Esophagus muscularis mucosa (tissue), 4 donors: ENCODE data around the gene TRIM8. TPM values are rescaled to one million over a fixed set of nuclear protein-coding genes. Genes with fewer than 3 reads are reported as not detected.

Experiments
- DNase-seq: peaks from one replicate; pipeline ENCODE4 v3.0.0-alpha.2; 2017; ENCODE audit errors: extremely low spot score
- H3K27ac ChIP-seq, 4 donors: fragments of 200-600 bp; sonication (generic); replicated peaks in 1 of 4; 1 replicate in 3 of 4; 2 replicates in 1 of 4; pipeline ENCODE4 v1.5.1; 2016 to 2019; ENCODE audit warnings: mild to moderate bottlenecking in 1 of 4
- H3K27me3 ChIP-seq, 4 donors: fragments of 200-600 bp; sonication (generic); one replicate each; pipeline versions ENCODE4 v1.5.1 to v1.6.0; 2016 to 2019
- H3K36me3 ChIP-seq, 4 donors: fragments of 200-600 bp; sonication (generic); one replicate each; pipeline ENCODE4 v1.5.1; 2016 to 2019
- H3K4me1 ChIP-seq, 4 donors: fragments of 200-600 bp; sonication (generic); one replicate each; pipeline ENCODE4 v1.5.1; 2016 to 2019
- H3K4me3 ChIP-seq, 4 donors: fragments of 200-600 bp; sonication (generic); 1 replicate in 2 of 4; 2 replicates in 2 of 4; pipeline ENCODE4 v1.5.1; 2016 to 2019; ENCODE audit warnings: mild to moderate bottlenecking in 4 of 4, moderate library complexity in 1 of 4
- H3K9me3 ChIP-seq, 4 donors: fragments of 200-600 bp; sonication (generic); 1 replicate in 3 of 4; 2 replicates in 1 of 4; pipeline ENCODE4 v1.5.1; 2016 to 2019
- CTCF ChIP-seq, 3 experiments: fragments of 200-600 bp in 2 of 3; fragments of 450-650 bp in 1 of 3; sonication (generic) in 2 of 3; IDR thresholded peaks; one replicate each; pipeline ENCODE4 v1.5.1; 2017 to 2019; ENCODE audit warnings: antibody characterized with exemption in 3 of 3, mild to moderate bottlenecking in 2 of 3, moderate library complexity in 1 of 3
- EP300 ChIP-seq: sonication (generic); formaldehyde crosslinking; IDR thresholded peaks from one replicate; pipeline ENCODE4 v1.6.1; 2017; ENCODE audit warnings: antibody characterized with exemption
- POLR2A ChIP-seq: fragments of 450-650 bp; IDR thresholded peaks from one replicate; pipeline ENCODE4 v1.6.1; 2017; ENCODE audit warnings: antibody characterized with exemption, moderate library complexity, mild to moderate bottlenecking, low read depth
- POLR2AphosphoS5 ChIP-seq, 2 donors: sonication (generic); formaldehyde crosslinking; IDR thresholded peaks; one replicate each; pipeline ENCODE4 v1.6.1; 2017; ENCODE audit warnings: antibody characterized with exemption in 2 of 2
- WGBS: methylation state at CpG from one replicate; pipeline ENCODE4 v1.1.5; 2018; 5-methylcytosine and 5-hydroxymethylcytosine counted together
- intact Hi-C: fragments of 100-400 bp; cut with DNase I; formaldehyde crosslinking; loops from one replicate; pipeline ENCODE4 v1.15.1; 2023
- total RNA-seq, 4 donors: library from RNA; depleted of rRNA; stranded (reverse); fragments of >200 nt; gene quantifications; one replicate each; pipeline versions ENCODE4 v1.1.0 to v1.2.1, GENCODE V29; 2016

The TRIM8 gene
- total RNA-seq, 4 donors from 2014 or later = 103 to 170 (median 159) TPM

GRCh38 chr10:102678842-102679289 is 34.6 kb downstream of the TRIM8 start:
- Histone ChIP-seq H3K27ac (peak overlapping the region in 1 of 4 donors; percentile 1), H3K4me1 (peaks cover 52 to 57% (median 55%) of the 10 kb centered on the region in 4 donors), H3K4me3 (peak overlapping the region in 2 of 4 donors; percentile 9 to 27), H3K9me3 (no peaks in the 10 kb centered on the region), H3K27me3 (no peaks in the 10 kb centered on the region), H3K36me3 (peaks cover 0 to 21% (median 11%) of the 10 kb centered on the region in 4 donors)
- WGBS = 32% methylated on average over 5 of the region's 9 CpGs
- DNase-seq = no peak
- intact Hi-C loops = no loop called here
- TF ChIP-seq POLR2AphosphoS5 (IDR thresholded peaks at IDR 0.05) = peak in 1 of 2 donors; percentile 5
- TF ChIP-seq EP300 = no peak
- peak; percentile 43 to 63 (median 47) for TF ChIP-seq CTCF (IDR thresholded peaks at IDR 0.05)
- TF ChIP-seq POLR2A = no peak

GRCh38 chr10:102679596-102679995 is 35.3 kb downstream of the TRIM8 start:
- Histone ChIP-seq H3K36me3 (peaks cover 0 to 28% (median 16%) of the 10 kb centered on the region in 4 donors), H3K27me3 (no peaks in the 10 kb centered on the region), H3K4me1 (peaks cover 44 to 50% (median 48%) of the 10 kb centered on the region in 4 donors), H3K27ac (no peak overlapping the region), H3K4me3 (no peak overlapping the region), H3K9me3 (no peaks in the 10 kb centered on the region)
- intact Hi-C loops = no loop called here
- TF ChIP-seq CTCF (IDR thresholded peaks at IDR 0.05) (no peak), POLR2A (no peak), EP300 (no peak), POLR2AphosphoS5 (IDR thresholded peaks at IDR 0.05) (no peak)
- WGBS = 98% methylated on average over 4 of the region's 4 CpGs
- no peak for DNase-seq

GRCh38 chr10:102681696-102682095 is 37.4 kb downstream of the TRIM8 start:
- Histone ChIP-seq H3K4me1 (peaks cover 25 to 29% (median 28%) of the 10 kb centered on the region in 4 donors), H3K4me3 (no peak overlapping the region), H3K27me3 (no peaks in the 10 kb centered on the region), H3K27ac (no peak overlapping the region), H3K36me3 (peaks cover 0 to 44% (median 28%) of the 10 kb centered on the region in 4 donors), H3K9me3 (no peaks in the 10 kb centered on the region)
- DNase-seq = no peak
- intact Hi-C loops = no loop called here
- no peak for TF ChIP-seq POLR2AphosphoS5 (IDR thresholded peaks at IDR 0.05)
- TF ChIP-seq POLR2A = no peak
- TF ChIP-seq EP300 = no peak
- no peak for TF ChIP-seq CTCF (IDR thresholded peaks at IDR 0.05)
- WGBS = 79% methylated on average over 5 of the region's 5 CpGs

- intact Hi-C loops = no loop called here
- H3K27me3 ChIP-seq = no peaks in the 10 kb centered on the region
- H3K27ac ChIP-seq = no peak overlapping the region
- no peaks in the 10 kb centered on the region for H3K9me3 ChIP-seq
- peaks cover 0 to 48% (median 31%) of the 10 kb centered on the region in 4 donors for H3K36me3 ChIP-seq
- H3K4me1 ChIP-seq = peaks cover 18 to 21% (median 21%) of the 10 kb centered on the region in 4 donors
- no peak for TF ChIP-seq POLR2A
- no peak for TF ChIP-seq EP300
- no peak for DNase-seq
- 90% methylated on average over 7 of the region's 7 CpGs for WGBS
- no peak overlapping the region for H3K4me3 ChIP-seq
Measured at GRCh38 chr10:102682416-102682815, 38.1 kb downstream of the TRIM8 start.

DNA sequence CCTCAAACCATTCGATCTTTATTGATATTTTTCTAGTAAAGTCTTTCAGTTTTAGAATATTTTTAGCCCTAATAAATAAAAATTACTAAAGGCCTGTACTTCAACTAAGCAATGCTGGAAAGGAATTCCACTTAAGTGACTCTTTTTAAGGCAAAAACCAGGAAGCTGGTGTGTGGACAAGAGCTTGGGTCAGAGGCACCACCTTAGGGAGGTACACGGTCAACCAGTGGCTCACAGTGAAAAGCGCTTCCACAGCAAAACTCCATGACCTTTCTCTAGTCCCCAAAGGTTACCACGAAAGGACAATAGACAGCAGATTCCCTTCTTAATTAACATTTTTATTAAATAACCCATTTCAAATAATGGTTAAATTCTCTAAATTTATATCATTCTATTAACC is 38.7 kb downstream of the TRIM8 start:
- Histone ChIP-seq H3K4me3 (no peak overlapping the region), H3K9me3 (no peaks in the 10 kb centered on the region), H3K27ac (no peak overlapping the region), H3K27me3 (no peaks in the 10 kb centered on the region), H3K4me1 (peaks cover 12 to 16% (median 15%) of the 10 kb centered on the region in 4 donors), H3K36me3 (peaks cover under 1 to 48% (median 31%) of the 10 kb centered on the region in 4 donors)
- intact Hi-C loops = no loop called here
- WGBS = 96% methylated on average over 4 of the region's 4 CpGs
- TF ChIP-seq CTCF (IDR thresholded peaks at IDR 0.05) (no peak), EP300 (no peak), POLR2AphosphoS5 (IDR thresholded peaks at IDR 0.05) (no peak), POLR2A (no peak)
- DNase-seq = no peak
